Measurements from ENCODE around the gene HMCN1.

The HMCN1 gene

GRCh38 chr1:185912504-185912903 is 178.3 kb downstream of the HMCN1 start:
- no peak overlapping the region for H2AFZ ChIP-seq (ENCODE audit: low read length)
- no peaks in the 10 kb centered on the region for H3K27me3 ChIP-seq (replicated peaks; ENCODE audit: insufficient read depth, low read length)
- no peak overlapping the region for H3K9ac ChIP-seq (ENCODE audit: low read length)
- H3K4me3 ChIP-seq (ENCODE audit: low read length), result no peak overlapping the region
- no peaks in the 10 kb centered on the region for H4K20me1 ChIP-seq (ENCODE audit: insufficient read depth, low read length)
- no peaks in the 10 kb centered on the region for H3K9me2 ChIP-seq (replicated peaks; ENCODE audit: insufficient read depth, low read length)
- no peaks in the 10 kb centered on the region for H3K9me3 ChIP-seq (replicated peaks; ENCODE audit: insufficient read depth, low read length)
- no peaks in the 10 kb centered on the region for H3K36me3 ChIP-seq (replicated peaks; ENCODE audit: insufficient read depth, low read length)
- DNase-seq, result no peak
- H3F3A ChIP-seq (ENCODE audit: insufficient read depth, low read length), result no peaks in the 10 kb centered on the region
- no peak overlapping the region for H3K27ac ChIP-seq (ENCODE audit: low read length)
- no peaks in the 10 kb centered on the region for H3K79me2 ChIP-seq (ENCODE audit: low read length)
- no peaks in the 10 kb centered on the region for H3K4me1 ChIP-seq (ENCODE audit: low read length)
- H3K4me2 ChIP-seq (ENCODE audit: low read depth, low read length), result no peak overlapping the region
- TF ChIP-seq EZH2phosphoT487 (IDR thresholded peaks at IDR 0.05; ENCODE audit: low read length) (no peak), EZH2 (optimal IDR thresholded peaks at IDR 0.05; ENCODE audit: low read depth, low read length) (no peak), CTCF (IDR thresholded peaks at IDR 0.05; ENCODE audit: low read length) (no peak)

- Histone ChIP-seq H3K79me2 (ENCODE audit: low read length) (no peaks in the 10 kb centered on the region), H3K27ac (ENCODE audit: low read length) (no peak overlapping the region), H3K9me3 (replicated peaks; ENCODE audit: insufficient read depth, low read length) (no peaks in the 10 kb centered on the region), H4K20me1 (ENCODE audit: insufficient read depth, low read length) (no peaks in the 10 kb centered on the region), H3K36me3 (replicated peaks; ENCODE audit: insufficient read depth, low read length) (no peaks in the 10 kb centered on the region), H2AFZ (ENCODE audit: low read length) (no peak overlapping the region), H3K9ac (ENCODE audit: low read length) (no peak overlapping the region), H3K4me1 (ENCODE audit: low read length) (no peaks in the 10 kb centered on the region), H3K27me3 (replicated peaks; ENCODE audit: insufficient read depth, low read length) (no peaks in the 10 kb centered on the region), H3K4me3 (ENCODE audit: low read length) (no peak overlapping the region), H3F3A (ENCODE audit: insufficient read depth, low read length) (no peaks in the 10 kb centered on the region), H3K9me2 (replicated peaks; ENCODE audit: insufficient read depth, low read length) (no peaks in the 10 kb centered on the region), H3K4me2 (ENCODE audit: low read depth, low read length) (no peak overlapping the region)
- no peak for TF ChIP-seq CTCF (IDR thresholded peaks at IDR 0.05; ENCODE audit: low read length)
- TF ChIP-seq EZH2phosphoT487 (IDR thresholded peaks at IDR 0.05; ENCODE audit: low read length), result no peak
- TF ChIP-seq EZH2 (optimal IDR thresholded peaks at IDR 0.05; ENCODE audit: low read depth, low read length), result no peak
- no peak for DNase-seq
These were observed 179.9 kb downstream of the HMCN1 start for GRCh38 chr1:185914089-185914488.

GRCh38 chr1:185916861-185917260 is 182.7 kb downstream of the HMCN1 start:
- no peak for DNase-seq
- Histone ChIP-seq H3K9ac (ENCODE audit: low read length) (no peak overlapping the region), H2AFZ (ENCODE audit: low read length) (no peak overlapping the region), H3K36me3 (replicated peaks; ENCODE audit: insufficient read depth, low read length) (no peaks in the 10 kb centered on the region), H3K4me3 (ENCODE audit: low read length) (no peak overlapping the region), H3K79me2 (ENCODE audit: low read length) (no peaks in the 10 kb centered on the region), H3K27me3 (replicated peaks; ENCODE audit: insufficient read depth, low read length) (no peaks in the 10 kb centered on the region), H3K4me2 (ENCODE audit: low read depth, low read length) (no peak overlapping the region), H3F3A (ENCODE audit: insufficient read depth, low read length) (no peaks in the 10 kb centered on the region), H3K4me1 (ENCODE audit: low read length) (no peaks in the 10 kb centered on the region), H3K9me3 (replicated peaks; ENCODE audit: insufficient read depth, low read length) (no peaks in the 10 kb centered on the region), H3K9me2 (replicated peaks; ENCODE audit: insufficient read depth, low read length) (no peaks in the 10 kb centered on the region), H3K27ac (ENCODE audit: low read length) (no peak overlapping the region), H4K20me1 (ENCODE audit: insufficient read depth, low read length) (no peaks in the 10 kb centered on the region)
- TF ChIP-seq CTCF (IDR thresholded peaks at IDR 0.05; ENCODE audit: low read length) (no peak), EZH2 (optimal IDR thresholded peaks at IDR 0.05; ENCODE audit: low read depth, low read length) (no peak), EZH2phosphoT487 (IDR thresholded peaks at IDR 0.05; ENCODE audit: low read length) (no peak)
